H1 (cell line): ENCODE measurements around the gene CMC1.

ENCODE experiments used
- YY1 ChIP-seq: IDR thresholded peaks from 2 replicates; pipeline ENCODE4 v1.6.1; 2011; ENCODE audit warnings: low read depth, mild to moderate bottlenecking, low read length
- TF ChIP-seq, protein P1 (sequence below), 3 experiments: IDR thresholded peaks; 1 replicate in 2 of 3; 2 replicates in 1 of 3; pipeline versions ENCODE4 v1.5.1 to v1.6.1; 2011; ENCODE audit warnings: low read length in 3 of 3, mild to moderate bottlenecking in 3 of 3, inconsistent platforms in 2 of 3, low read depth in 1 of 3, moderate library complexity in 1 of 3; ENCODE audit not compliant: insufficient read depth in 1 of 3; ENCODE audit errors: control extremely low read depth in 1 of 3

DNA sequence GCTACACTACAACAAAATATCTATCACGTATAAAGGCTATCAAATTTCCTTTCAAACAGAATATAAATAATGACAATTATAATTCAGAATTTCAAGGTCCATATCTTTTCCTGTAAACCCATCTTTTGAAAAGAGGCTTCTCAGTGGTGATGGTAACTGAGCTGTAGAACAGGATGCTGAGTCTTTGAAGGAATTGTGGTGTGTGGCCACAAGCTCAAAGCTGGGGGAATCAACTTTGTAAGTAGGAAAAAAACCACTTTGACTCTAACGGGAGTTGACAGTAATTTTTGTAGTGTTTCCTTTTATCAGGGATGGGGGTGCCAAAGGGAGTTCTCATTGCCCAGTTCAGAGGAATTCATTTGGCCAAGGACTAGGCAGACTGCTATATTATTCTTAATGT is 93.8 kb downstream of the CMC1 start:
- TF ChIP-seq, protein P1, sequence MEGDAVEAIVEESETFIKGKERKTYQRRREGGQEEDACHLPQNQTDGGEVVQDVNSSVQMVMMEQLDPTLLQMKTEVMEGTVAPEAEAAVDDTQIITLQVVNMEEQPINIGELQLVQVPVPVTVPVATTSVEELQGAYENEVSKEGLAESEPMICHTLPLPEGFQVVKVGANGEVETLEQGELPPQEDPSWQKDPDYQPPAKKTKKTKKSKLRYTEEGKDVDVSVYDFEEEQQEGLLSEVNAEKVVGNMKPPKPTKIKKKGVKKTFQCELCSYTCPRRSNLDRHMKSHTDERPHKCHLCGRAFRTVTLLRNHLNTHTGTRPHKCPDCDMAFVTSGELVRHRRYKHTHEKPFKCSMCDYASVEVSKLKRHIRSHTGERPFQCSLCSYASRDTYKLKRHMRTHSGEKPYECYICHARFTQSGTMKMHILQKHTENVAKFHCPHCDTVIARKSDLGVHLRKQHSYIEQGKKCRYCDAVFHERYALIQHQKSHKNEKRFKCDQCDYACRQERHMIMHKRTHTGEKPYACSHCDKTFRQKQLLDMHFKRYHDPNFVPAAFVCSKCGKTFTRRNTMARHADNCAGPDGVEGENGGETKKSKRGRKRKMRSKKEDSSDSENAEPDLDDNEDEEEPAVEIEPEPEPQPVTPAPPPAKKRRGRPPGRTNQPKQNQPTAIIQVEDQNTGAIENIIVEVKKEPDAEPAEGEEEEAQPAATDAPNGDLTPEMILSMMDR (IDR thresholded peaks at IDR 0.05; ENCODE audit: control extremely low read depth in 1 of 3, insufficient read depth in 1 of 3, low read depth in 1 of 3, low read length in 3 of 3), result no peak
- no peak for TF ChIP-seq YY1
